Neural progenitor cell (in vitro differentiated cells): Measurements from ENCODE around the gene RASA4B.
"Not testable (repeated sequence)": the region's sequence is repeated elsewhere in the genome, so short reads cannot be mapped to it uniquely, and the experiment has no call there.

Experiments
- CTCF ChIP-seq: fragments of 200-600 bp; sonication (generic); IDR thresholded peaks from 2 replicates; pipeline ENCODE4 v1.5.1; 2017; ENCODE audit warnings: antibody characterized with exemption, mild to moderate bottlenecking
- EZH2 ChIP-seq: fragments of 200-600 bp; sonication (generic); IDR thresholded peaks from 2 replicates; pipeline ENCODE4 v1.6.1; 2017; ENCODE audit warnings: antibody characterized with exemption, mild to moderate bottlenecking, moderate library complexity
- EZH2phosphoT487 ChIP-seq: fragments of 200-600 bp; sonication (generic); IDR thresholded peaks from 2 replicates; pipeline ENCODE4 v1.6.1; 2017; ENCODE audit warnings: antibody characterized with exemption

GRCh38 chr7:102550808-102551422, 33.3 kb upstream of the RASA4B start, which contains the start of gene SPDYE2:
- TF ChIP-seq CTCF, EZH2, EZH2phosphoT487: not testable (repeated sequence)
